NCI-H2227 treated with DMSO at 0.1 percent for 48 hours (cell line): ENCODE data around the gene GPRC5D.
A peak's percentile ranks its signal among the peaks of the same experiment; 100 is the strongest.

Source experiments
- DNase-seq: peaks from one replicate; lab custom pipeline; 2025; lab: John Stamatoyannopoulos, UW

The GPRC5D gene

DNA sequence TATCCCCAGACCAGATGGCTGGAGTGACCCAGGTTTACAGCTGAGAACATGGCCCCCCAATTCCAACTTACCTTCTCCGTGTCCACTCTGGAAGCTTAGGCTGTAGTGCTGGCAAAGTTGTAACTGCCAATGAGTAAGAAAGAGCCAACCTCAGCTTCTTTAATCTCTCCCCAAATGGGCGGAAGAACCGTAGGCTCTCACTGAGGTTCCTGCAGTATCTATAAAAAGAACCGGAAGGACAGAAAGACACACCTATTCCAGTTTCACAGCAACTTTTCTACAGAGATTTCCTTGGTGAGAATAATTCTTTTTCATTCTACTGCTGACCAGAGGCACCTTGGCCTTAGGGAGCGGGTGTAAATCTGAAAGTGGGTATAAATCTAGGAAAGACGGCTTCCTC is at the start of gene GPRC5D:
GPRC5D (minus strand) TSS at position 135 of the 400 bp plus-strand sequence. CDS start 1,786 bp downstream, outside the sequence.
- DNase-seq, result no peak

GRCh38 chr12:13001775-13002040 is 49.7 kb upstream of the GPRC5D start:
- no peak for DNase-seq

GRCh38 chr12:13000925-13001774 is 49.2 kb upstream of the GPRC5D start:
- peak; percentile 21 for DNase-seq

DNA sequence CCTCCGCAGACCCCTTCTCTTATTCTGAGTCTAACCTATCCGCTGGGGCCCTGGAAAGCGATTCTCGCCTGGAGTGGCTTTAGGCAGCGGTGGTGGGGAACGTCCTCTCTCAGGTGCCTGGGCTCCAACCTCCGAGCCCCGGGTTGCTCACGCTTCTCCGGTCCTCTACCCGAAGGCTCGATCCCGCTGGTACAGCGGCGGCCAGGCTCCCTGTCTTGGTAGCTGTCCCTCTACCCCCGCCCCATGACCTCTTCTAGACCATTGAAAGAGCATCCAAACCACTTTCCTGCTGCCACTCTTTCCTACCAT is 48.6 kb upstream of the GPRC5D start:
- DNase-seq, result no peak

GRCh38 chr12:12999959-13000615 is 48.1 kb upstream of the GPRC5D start, which contains the start of gene HEBP1:
HEBP1 (minus strand) TSS chr12:13000265; CDS start chr12:13000114, 151 bp downstream.
- peak; percentile 76 for DNase-seq

- peak; percentile 5 for DNase-seq
These were observed 47.4 kb upstream of the GPRC5D start for GRCh38 chr12:12999271-12999958.

- no peak for DNase-seq
These were observed 46.3 kb upstream of the GPRC5D start for GRCh38 chr12:12998248-12998647.

- no peak for DNase-seq
These were observed 45.8 kb upstream of the GPRC5D start for GRCh38 chr12:12997734-12998133.

- no peak for DNase-seq
These were observed 45.2 kb upstream of the GPRC5D start for GRCh38 chr12:12997156-12997555.

DNA sequence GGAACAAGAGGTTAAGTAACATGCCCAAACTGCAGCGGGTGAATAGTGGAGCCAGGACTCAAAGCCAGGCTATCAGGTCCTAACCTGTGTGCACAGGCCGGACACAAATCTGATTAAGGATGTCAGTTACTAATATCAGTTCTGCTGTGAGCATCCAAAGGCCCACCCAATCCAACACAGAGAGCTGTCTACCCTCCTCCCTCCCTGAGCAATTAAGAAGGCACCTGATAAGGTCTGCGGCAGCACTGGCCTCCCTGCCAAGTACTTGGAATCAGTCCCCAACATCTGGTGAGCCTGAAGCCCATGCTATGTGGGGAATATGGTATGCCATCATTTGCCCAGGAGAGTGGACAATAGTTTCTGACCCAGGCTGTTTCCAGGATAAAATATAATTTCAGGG is 44.2 kb upstream of the GPRC5D start:
- no peak for DNase-seq

DNA sequence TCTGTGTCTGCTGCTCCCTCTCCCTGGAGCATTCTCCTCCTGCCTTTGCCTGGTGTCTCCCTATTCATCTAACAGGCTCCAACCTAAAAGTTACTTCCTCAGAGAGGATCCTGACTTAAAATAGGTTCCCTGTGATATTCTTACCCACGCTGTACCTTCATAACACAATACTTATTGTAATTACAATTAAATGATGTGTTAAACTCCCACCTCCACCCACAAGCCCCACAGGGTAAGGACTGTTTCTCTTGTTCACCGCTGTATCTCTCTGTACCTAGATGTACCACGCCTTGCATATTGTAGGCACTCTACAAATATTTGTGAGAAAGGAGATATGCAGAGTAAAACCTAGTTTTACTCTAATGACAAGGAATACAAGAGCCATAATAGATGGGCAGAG is 43.1 kb upstream of the GPRC5D start:
- no peak for DNase-seq

DNA sequence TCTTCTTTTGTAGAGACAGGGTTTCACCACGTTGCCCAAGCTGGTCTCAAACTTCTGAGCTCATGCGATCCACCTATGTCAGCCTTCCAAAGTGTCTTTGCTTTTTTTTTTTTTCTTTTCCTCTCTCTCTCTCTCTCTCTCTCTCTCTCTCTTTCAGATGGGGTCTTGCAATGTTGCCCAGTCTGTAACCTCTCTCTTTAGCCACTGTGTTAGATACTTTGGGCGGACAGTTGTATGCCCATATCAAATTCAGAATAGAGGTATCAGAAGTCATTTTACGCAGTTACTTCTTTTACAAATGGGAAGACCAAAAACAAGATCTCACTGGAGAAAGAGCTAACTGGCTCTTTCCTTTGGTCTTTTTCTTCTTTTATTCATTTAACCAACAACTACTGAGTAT is 41.4 kb upstream of the GPRC5D start:
- DNase-seq, result no peak

- DNase-seq, result no peak
These were observed 40.6 kb upstream of the GPRC5D start for GRCh38 chr12:12992418-12993130.

- DNase-seq, result peak; percentile 30
These were observed 38.9 kb upstream of the GPRC5D start for GRCh38 chr12:12990700-12991468.

GRCh38 chr12:12987421-12987820 is 35.5 kb upstream of the GPRC5D start:
- no peak for DNase-seq

GRCh38 chr12:12986775-12987331 is 34.9 kb upstream of the GPRC5D start:
- DNase-seq, result no peak

- peak; percentile 0 for DNase-seq
These were observed 33.9 kb upstream of the GPRC5D start for GRCh38 chr12:12985817-12986408.

DNA sequence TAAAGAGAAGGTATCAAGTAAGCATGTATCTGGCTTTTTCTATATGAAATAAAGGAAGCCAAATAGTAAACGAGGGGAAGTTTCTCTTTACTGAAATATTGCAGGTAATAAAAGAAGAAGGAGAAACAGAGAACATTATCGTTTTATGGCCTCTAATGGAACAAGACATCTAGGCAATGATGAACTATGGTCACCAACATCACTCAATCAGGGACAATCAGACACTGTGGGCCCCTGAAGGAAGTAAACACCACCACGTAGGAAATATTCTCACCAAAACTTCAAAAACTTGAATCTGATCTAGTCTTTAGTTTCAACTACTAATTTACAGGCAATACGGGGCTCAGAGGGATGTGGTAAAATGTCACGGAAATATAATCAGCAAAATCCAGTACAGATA is 32.2 kb upstream of the GPRC5D start:
- no peak for DNase-seq

GRCh38 chr12:12983420-12984035 is 31.6 kb upstream of the GPRC5D start:
- DNase-seq, result peak; percentile 17

- DNase-seq, result no peak
These were observed 30.4 kb upstream of the GPRC5D start for GRCh38 chr12:12982331-12982730.
